Natural killer cell (primary cell): ENCODE results near the gene PLCD1. TPM values are rescaled to one million over a fixed set of nuclear protein-coding genes. Genes with fewer than 3 reads are reported as not detected.
A peak's percentile ranks its signal among the peaks of the same experiment; 100 is the strongest.

ENCODE experiments used
- ATAC-seq, 3 donors: fragments of 150-1000 bp in 2 of 3; fragments of 200-7000 bp in 1 of 3; cut with Tn5 transposase; 1 replicate in 1 of 3; 2 replicates in 2 of 3; pipeline ENCODE4 v1.10.0; 2021; ENCODE audit warnings: mild to moderate bottlenecking in 2 of 3, moderate library complexity in 2 of 3
- DNase-seq, 2 donors: peaks; one replicate each; pipeline versions ENCODE4 v3.0.0 to v3.0.0-alpha.2; 2013 to 2021; ENCODE audit warnings: mixed read lengths in 1 of 2
- H3K27ac ChIP-seq: one replicate; pipeline ENCODE4 v1.5.1; 2013; ENCODE audit warnings: mild to moderate bottlenecking, low read length
- H3K27me3 ChIP-seq: one replicate; pipeline ENCODE4 v1.6.1; 2013; ENCODE audit warnings: low read length; ENCODE audit not compliant: control insufficient read depth, insufficient read depth
- H3K36me3 ChIP-seq: one replicate; pipeline ENCODE4 v1.6.1; 2013; ENCODE audit warnings: low read length; ENCODE audit not compliant: control insufficient read depth, insufficient read depth
- H3K4me1 ChIP-seq: one replicate; pipeline ENCODE4 v1.6.1; 2013; ENCODE audit warnings: low read length; ENCODE audit not compliant: control insufficient read depth, insufficient read depth
- H3K4me3 ChIP-seq: one replicate; pipeline ENCODE4 v1.5.1; 2013; ENCODE audit warnings: low read length
- H3K9me3 ChIP-seq: one replicate; pipeline ENCODE4 v1.6.1; 2013; ENCODE audit warnings: low read length; ENCODE audit not compliant: control insufficient read depth, insufficient read depth
- H3K27ac Mint-ChIP-seq, 2 donors: one replicate each; pipeline ENCODE4 v1.8.0; 2022; ENCODE audit warnings: mild to moderate bottlenecking in 2 of 2, mixed read lengths in 2 of 2, moderate library complexity in 1 of 2
- H3K27me3 Mint-ChIP-seq, 2 donors: one replicate each; pipeline ENCODE4 v1.8.0; 2022; ENCODE audit warnings: low read depth in 2 of 2, mixed read lengths in 2 of 2
- H3K36me3 Mint-ChIP-seq: one replicate; pipeline ENCODE4 v1.8.0; 2022; ENCODE audit warnings: mixed read lengths
- H3K4me1 Mint-ChIP-seq, 2 donors: one replicate each; pipeline ENCODE4 v1.8.0; 2022; ENCODE audit warnings: mixed read lengths in 2 of 2
- H3K4me3 Mint-ChIP-seq: one replicate; pipeline ENCODE4 v1.8.0; 2022; ENCODE audit warnings: mild to moderate bottlenecking, moderate library complexity, mixed read lengths
- H3K9me3 Mint-ChIP-seq, 2 donors: one replicate each; pipeline ENCODE4 v1.8.0; 2022; ENCODE audit warnings: mixed read lengths in 2 of 2
- WGBS: methylation state at CpG from one replicate; pipeline ENCODE4 v1.1.7; 2013; ENCODE audit warnings: missing lambda C conversion rate; ENCODE audit not compliant: insufficient coverage; 5-methylcytosine and 5-hydroxymethylcytosine counted together
- intact Hi-C: fragments of 100-400 bp; cut with micrococcal nuclease; formaldehyde crosslinking; loops from one replicate; pipeline ENCODE4 v1.14.2; 2022
- total RNA-seq, 4 donors: library from RNA; stranded (reverse); fragments of 120-200 nt in 1 of 4; gene quantifications; one replicate each; pipeline versions ENCODE4 v1.2.3 to v1.2.4, GENCODE V29; 2013 to 2022
- TF ChIP-seq, protein P1 (sequence below): fragments of 200-600 bp; IDR thresholded peaks from one replicate; pipeline ENCODE4 v1.8.0; 2022; ENCODE audit warnings: antibody characterized with exemption

PLCD1 gene
- total RNA-seq, 3 donors from 2014 or later (not counting 1 experiment from before 2014, with no cell fraction given): 27.7 to 38.1 (median 29.4) TPM

DNA sequence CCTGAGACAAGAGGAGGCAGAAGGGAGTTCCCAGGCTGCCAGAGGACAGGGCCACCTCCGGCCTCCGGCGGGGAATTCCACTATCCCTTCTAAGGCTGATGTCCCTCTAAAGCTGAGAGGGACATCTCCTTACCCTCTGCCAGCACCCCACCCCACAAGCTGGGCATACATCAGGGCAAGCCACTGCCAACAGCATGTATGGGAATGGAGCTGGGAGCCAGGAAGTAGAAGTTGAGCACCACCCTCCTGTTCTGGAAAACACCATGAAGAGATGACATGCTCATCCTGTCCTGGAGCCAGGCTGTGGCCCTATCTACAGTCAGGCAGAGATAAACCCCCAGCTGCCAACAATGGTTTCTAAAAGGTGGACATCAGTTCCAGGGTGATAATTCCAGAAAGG lies 7.1 kb downstream of the PLCD1 start:
- Mint-ChIP-seq H3K27ac (peak overlapping the region; percentile 30 to 99), H3K4me1 (peaks cover 22 to 57% of the 10 kb centered on the region in 2 donors), H3K9me3 (no peaks in the 10 kb centered on the region), H3K4me3 (no peak overlapping the region), H3K27me3 (no peaks in the 10 kb centered on the region), H3K36me3 (no peaks in the 10 kb centered on the region)
- peaks cover 6% of the 10 kb centered on the region for H3K36me3 ChIP-seq
- no peak overlapping the region for H3K4me3 ChIP-seq
- WGBS: 56% methylated on average over 3 of the region's 3 CpGs
- no peak for DNase-seq
- no peak for ATAC-seq
- intact Hi-C loops: no loop called here
- H3K27me3 ChIP-seq: no peaks in the 10 kb centered on the region
- peaks cover 32% of the 10 kb centered on the region for H3K4me1 ChIP-seq
- TF ChIP-seq, protein P1, sequence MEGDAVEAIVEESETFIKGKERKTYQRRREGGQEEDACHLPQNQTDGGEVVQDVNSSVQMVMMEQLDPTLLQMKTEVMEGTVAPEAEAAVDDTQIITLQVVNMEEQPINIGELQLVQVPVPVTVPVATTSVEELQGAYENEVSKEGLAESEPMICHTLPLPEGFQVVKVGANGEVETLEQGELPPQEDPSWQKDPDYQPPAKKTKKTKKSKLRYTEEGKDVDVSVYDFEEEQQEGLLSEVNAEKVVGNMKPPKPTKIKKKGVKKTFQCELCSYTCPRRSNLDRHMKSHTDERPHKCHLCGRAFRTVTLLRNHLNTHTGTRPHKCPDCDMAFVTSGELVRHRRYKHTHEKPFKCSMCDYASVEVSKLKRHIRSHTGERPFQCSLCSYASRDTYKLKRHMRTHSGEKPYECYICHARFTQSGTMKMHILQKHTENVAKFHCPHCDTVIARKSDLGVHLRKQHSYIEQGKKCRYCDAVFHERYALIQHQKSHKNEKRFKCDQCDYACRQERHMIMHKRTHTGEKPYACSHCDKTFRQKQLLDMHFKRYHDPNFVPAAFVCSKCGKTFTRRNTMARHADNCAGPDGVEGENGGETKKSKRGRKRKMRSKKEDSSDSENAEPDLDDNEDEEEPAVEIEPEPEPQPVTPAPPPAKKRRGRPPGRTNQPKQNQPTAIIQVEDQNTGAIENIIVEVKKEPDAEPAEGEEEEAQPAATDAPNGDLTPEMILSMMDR: no peak
- no peaks in the 10 kb centered on the region for H3K9me3 ChIP-seq
- H3K27ac ChIP-seq: no peak overlapping the region

DNA sequence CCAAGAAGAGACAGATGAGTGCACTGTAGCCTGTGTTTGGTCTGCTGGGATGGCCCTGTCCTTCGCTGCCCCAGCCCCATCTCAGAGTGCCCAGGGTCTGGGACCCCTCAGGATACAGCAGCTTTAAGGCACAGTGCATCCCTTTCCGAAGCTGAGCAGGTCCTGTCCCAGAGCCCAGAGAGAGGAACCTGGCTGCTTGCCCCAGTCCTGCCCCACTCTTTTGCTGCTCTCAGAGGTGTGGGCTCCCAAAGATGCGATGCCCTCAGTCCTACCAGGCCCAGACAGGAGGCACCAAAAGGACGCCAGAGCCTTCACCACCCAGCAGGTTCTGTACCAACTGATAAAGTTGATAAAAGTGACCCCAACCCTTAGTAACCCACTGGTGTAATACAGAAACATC lies 8.2 kb downstream of the PLCD1 start:
- intact Hi-C loops: no loop called here
- no peaks in the 10 kb centered on the region for H3K27me3 ChIP-seq
- Mint-ChIP-seq H3K36me3 (no peaks in the 10 kb centered on the region), H3K9me3 (peaks cover 0 to 3% of the 10 kb centered on the region in 2 donors), H3K27ac (peak overlapping the region; percentile 30 to 99), H3K4me3 (no peak overlapping the region), H3K27me3 (no peaks in the 10 kb centered on the region), H3K4me1 (peaks cover 22 to 61% of the 10 kb centered on the region in 2 donors)
- H3K4me3 ChIP-seq: no peak overlapping the region
- H3K27ac ChIP-seq: no peak overlapping the region
- ATAC-seq: no peak
- peaks cover 31% of the 10 kb centered on the region for H3K4me1 ChIP-seq
- H3K9me3 ChIP-seq: peaks cover 3% of the 10 kb centered on the region
- DNase-seq: no peak
- 89% methylated on average over 4 of the region's 4 CpGs for WGBS
- H3K36me3 ChIP-seq: peaks cover 13% of the 10 kb centered on the region
- TF ChIP-seq, protein P1: no peak

DNA sequence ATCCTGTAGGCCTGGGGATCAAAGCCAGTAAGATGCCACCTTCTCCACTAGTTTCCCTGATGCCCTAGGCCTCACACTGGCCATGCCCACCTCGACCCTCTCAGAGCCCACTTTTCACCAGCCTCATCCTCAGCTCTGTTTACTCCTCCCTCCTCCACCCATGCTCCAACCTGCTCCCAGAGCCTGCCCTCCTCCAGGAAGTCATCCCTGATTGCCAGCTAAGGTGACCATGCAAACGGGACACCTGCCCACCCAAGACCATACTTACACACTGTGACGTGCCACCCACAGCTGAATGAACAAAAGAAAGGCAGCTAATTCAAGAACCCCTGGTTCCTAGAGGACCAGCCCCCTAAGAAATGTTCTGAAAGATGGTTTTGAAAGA lies 9.1 kb downstream of the PLCD1 start:
- H3K27me3 Mint-ChIP-seq: no peaks in the 10 kb centered on the region
- H3K36me3 ChIP-seq: peaks cover 20% of the 10 kb centered on the region
- peaks cover 15 to 54% of the 10 kb centered on the region in 2 donors for H3K4me1 Mint-ChIP-seq

More for the DNA sequence above, 9.1 kb downstream of the PLCD1 start:
- Histone ChIP-seq H3K4me1 (peaks cover 22% of the 10 kb centered on the region), H3K27me3 (no peaks in the 10 kb centered on the region), H3K4me3 (no peak overlapping the region), H3K9me3 (peaks cover 3% of the 10 kb centered on the region), H3K27ac (no peak overlapping the region)
- no peak overlapping the region for H3K4me3 Mint-ChIP-seq
- DNase-seq (no peak), ATAC-seq (no peak)
- H3K9me3 Mint-ChIP-seq: peaks cover 0 to 3% of the 10 kb centered on the region in 2 donors
- 70% methylated on average over 2 of the region's 3 CpGs for WGBS
- peaks cover 3% of the 10 kb centered on the region for H3K36me3 Mint-ChIP-seq
- TF ChIP-seq, protein P1: no peak
- intact Hi-C loops: no loop called here
- peak overlapping the region in 1 of 2 donors; percentile 99 for H3K27ac Mint-ChIP-seq
